Fibroblast of lung (primary cell): ENCODE measurements around the gene KIF1A. TPM values are rescaled to one million over a fixed set of nuclear protein-coding genes. Genes with fewer than 3 reads are reported as not detected.

Source experiments
- DNase-seq, 2 donors: peaks; one replicate each; pipeline versions ENCODE4 v3.0.0 to v3.0.0-alpha.2; 2010; ENCODE audit warnings: low read depth in 2 of 2
- H2AFZ ChIP-seq: 2 replicates; pipeline ENCODE4 v1.5.1; 2012; ENCODE audit warnings: low read length, control low read depth, inconsistent platforms
- H3K27ac ChIP-seq: 2 replicates; pipeline ENCODE4 v1.5.1; 2011; ENCODE audit warnings: low read length, control low read depth; ENCODE audit not compliant: insufficient read depth
- H3K27me3 ChIP-seq: 2 replicates; pipeline ENCODE4 v1.5.1; 2011; ENCODE audit warnings: mild to moderate bottlenecking, low read length; ENCODE audit not compliant: control insufficient read depth, insufficient read depth
- H3K36me3 ChIP-seq: 2 replicates; pipeline ENCODE4 v1.5.1; 2011; ENCODE audit warnings: low read length; ENCODE audit not compliant: control insufficient read depth, insufficient read depth
- H3K4me1 ChIP-seq: 2 replicates; pipeline ENCODE4 v1.5.1; 2011; ENCODE audit warnings: low read length; ENCODE audit not compliant: control insufficient read depth, insufficient read depth; ENCODE audit errors: extremely low read depth
- H3K4me2 ChIP-seq: 2 replicates; pipeline ENCODE4 v1.5.1; 2011; ENCODE audit warnings: low read length, control low read depth; ENCODE audit not compliant: insufficient read depth; ENCODE audit errors: extremely low read depth
- H3K4me3 ChIP-seq, 4 experiments: fragments of 200-600 bp in 1 of 4; sonication (generic) in 1 of 4; replicated peaks in 1 of 4; 2 replicates each; pipeline ENCODE4 v1.5.1; 2011 to 2016; ENCODE audit warnings: low read length in 4 of 4, low read depth in 3 of 4, mild to moderate bottlenecking in 3 of 4, control low read depth in 2 of 4, inconsistent platforms in 1 of 4, mixed read lengths in 1 of 4; ENCODE audit not compliant: insufficient read depth in 1 of 4; ENCODE audit errors: control extremely low read depth in 1 of 4
- H3K79me2 ChIP-seq: 2 replicates; pipeline ENCODE4 v1.5.1; 2012; ENCODE audit warnings: mild to moderate bottlenecking, low read length, inconsistent platforms; ENCODE audit not compliant: control insufficient read depth, insufficient read depth
- H3K9ac ChIP-seq: 2 replicates; pipeline ENCODE4 v1.5.1; 2011; ENCODE audit warnings: mild to moderate bottlenecking, low read length, control low read depth; ENCODE audit not compliant: insufficient read depth
- H3K9me3 ChIP-seq: 2 replicates; pipeline ENCODE4 v1.5.1; 2012; ENCODE audit warnings: low read depth, low read length; ENCODE audit not compliant: control insufficient read depth, insufficient read depth
- H4K20me1 ChIP-seq: 2 replicates; pipeline ENCODE4 v1.5.1; 2011; ENCODE audit warnings: low read length; ENCODE audit not compliant: control insufficient read depth, insufficient read depth; ENCODE audit errors: extremely low read depth
- EZH2 ChIP-seq: IDR thresholded peaks from 2 replicates; pipeline ENCODE4 v1.5.1; 2012; ENCODE audit warnings: low read length, control low read depth, mild to moderate bottlenecking; ENCODE audit errors: missing control alignments
- polyA plus RNA-seq, 2 donors: library from polyadenylated mRNA; depleted of rRNA in 1 of 2; stranded (reverse) in 1 of 2; unstranded in 1 of 2; fragments of >200 nt; gene quantifications; 2 replicates each; pipeline ENCODE4 v1.2.1, GENCODE V29; 2011 to 2012; ENCODE audit warnings: missing spikeins in 1 of 2
- total RNA-seq: library from RNA; depleted of rRNA; stranded (reverse); fragments of >200 nt; gene quantifications from 2 replicates; pipeline ENCODE4 v1.2.1, GENCODE V29; 2014
- TF ChIP-seq, protein P1 (sequence below), 2 donors: IDR thresholded peaks in 1 of 2; conservative IDR thresholded peaks in 1 of 2; 1 replicate in 1 of 2; 2 replicates in 1 of 2; pipeline ENCODE4 v1.5.1; 2011 to 2012; ENCODE audit warnings: low read length in 2 of 2, control low read depth in 1 of 2, inconsistent platforms in 1 of 2, low read depth in 1 of 2, mild to moderate bottlenecking in 1 of 2

KIF1A gene
- total and polyA plus RNA-seq, 2 donors (not counting 1 experiment from before 2014, with no cell fraction given): 0.05 TPM; not detected in 1

GRCh38 chr2:240832921-240833494, 13.0 kb upstream of the KIF1A start:
- Histone ChIP-seq H3K27ac (no peak overlapping the region), H3K9ac (no peak overlapping the region), H2AFZ (no peak overlapping the region), H3K27me3 (peaks cover 16% of the 10 kb centered on the region), H3K4me3 (no peak overlapping the region), H3K4me2 (no peak overlapping the region), H3K79me2 (no peaks in the 10 kb centered on the region), H4K20me1 (no peaks in the 10 kb centered on the region), H3K36me3 (no peaks in the 10 kb centered on the region), H3K4me1 (peaks cover 3% of the 10 kb centered on the region), H3K9me3 (no peaks in the 10 kb centered on the region)
- DNase-seq: no peak
- TF ChIP-seq, protein P1, sequence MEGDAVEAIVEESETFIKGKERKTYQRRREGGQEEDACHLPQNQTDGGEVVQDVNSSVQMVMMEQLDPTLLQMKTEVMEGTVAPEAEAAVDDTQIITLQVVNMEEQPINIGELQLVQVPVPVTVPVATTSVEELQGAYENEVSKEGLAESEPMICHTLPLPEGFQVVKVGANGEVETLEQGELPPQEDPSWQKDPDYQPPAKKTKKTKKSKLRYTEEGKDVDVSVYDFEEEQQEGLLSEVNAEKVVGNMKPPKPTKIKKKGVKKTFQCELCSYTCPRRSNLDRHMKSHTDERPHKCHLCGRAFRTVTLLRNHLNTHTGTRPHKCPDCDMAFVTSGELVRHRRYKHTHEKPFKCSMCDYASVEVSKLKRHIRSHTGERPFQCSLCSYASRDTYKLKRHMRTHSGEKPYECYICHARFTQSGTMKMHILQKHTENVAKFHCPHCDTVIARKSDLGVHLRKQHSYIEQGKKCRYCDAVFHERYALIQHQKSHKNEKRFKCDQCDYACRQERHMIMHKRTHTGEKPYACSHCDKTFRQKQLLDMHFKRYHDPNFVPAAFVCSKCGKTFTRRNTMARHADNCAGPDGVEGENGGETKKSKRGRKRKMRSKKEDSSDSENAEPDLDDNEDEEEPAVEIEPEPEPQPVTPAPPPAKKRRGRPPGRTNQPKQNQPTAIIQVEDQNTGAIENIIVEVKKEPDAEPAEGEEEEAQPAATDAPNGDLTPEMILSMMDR (conservative IDR thresholded peaks at IDR 0.05 in 1 of 2, IDR thresholded peaks at IDR 0.05 in 1 of 2; ENCODE audit: low read depth in 1 of 2, low read length in 2 of 2): no peak
- no peak for TF ChIP-seq EZH2

- no peak overlapping the region for H2AFZ ChIP-seq
- peak overlapping the region in 2 of 4 experiments; percentile 37 to 52 for H3K4me3 ChIP-seq
- H3K27ac ChIP-seq: no peak overlapping the region
Measured at GRCh38 chr2:240832205-240832727, 12.2 kb upstream of the KIF1A start.

GRCh38 chr2:240831594-240832204, 11.7 kb upstream of the KIF1A start:
- peak overlapping the region; percentile 56 for H3K4me2 ChIP-seq
- H3K36me3 ChIP-seq: no peaks in the 10 kb centered on the region
- no peak overlapping the region for H2AFZ ChIP-seq
- peaks cover 3% of the 10 kb centered on the region for H3K4me1 ChIP-seq
- H3K4me3 ChIP-seq: peak overlapping the region in 2 of 4 experiments; percentile 37 to 52
- H3K27ac ChIP-seq: no peak overlapping the region
- peaks cover 10% of the 10 kb centered on the region for H3K27me3 ChIP-seq
- TF ChIP-seq, protein P1 (conservative IDR thresholded peaks at IDR 0.05 in 1 of 2, IDR thresholded peaks at IDR 0.05 in 1 of 2; ENCODE audit: low read depth in 1 of 2, low read length in 2 of 2): no peak
- no peak for TF ChIP-seq EZH2
- no peak overlapping the region for H3K9ac ChIP-seq
- no peak for DNase-seq
- no peaks in the 10 kb centered on the region for H4K20me1 ChIP-seq
- no peaks in the 10 kb centered on the region for H3K9me3 ChIP-seq
- H3K79me2 ChIP-seq: no peaks in the 10 kb centered on the region

More at GRCh38 chr2:240832205-240832727, 12.2 kb upstream of the KIF1A start:
- Histone ChIP-seq H3K9me3 (no peaks in the 10 kb centered on the region), H3K79me2 (no peaks in the 10 kb centered on the region), H3K4me2 (peak overlapping the region; percentile 56), H3K27me3 (peaks cover 12% of the 10 kb centered on the region), H4K20me1 (no peaks in the 10 kb centered on the region), H3K9ac (no peak overlapping the region), H3K36me3 (no peaks in the 10 kb centered on the region), H3K4me1 (peaks cover 3% of the 10 kb centered on the region)
- TF ChIP-seq, protein P1 (conservative IDR thresholded peaks at IDR 0.05 in 1 of 2, IDR thresholded peaks at IDR 0.05 in 1 of 2; ENCODE audit: low read depth in 1 of 2, low read length in 2 of 2): no peak
- no peak for TF ChIP-seq EZH2
- peak; percentile 84 to 92 for DNase-seq
